Esophagus (tissue), 2 donors: ENCODE data around the gene SULF2. TPM values are rescaled to one million over a fixed set of nuclear protein-coding genes. Genes with fewer than 3 reads are reported as not detected.

Experiments
- H3K27ac ChIP-seq, 2 donors: one replicate each; pipeline ENCODE4 v1.5.1; 2013; ENCODE audit warnings: low read depth in 2 of 2, mild to moderate bottlenecking in 2 of 2, inconsistent platforms in 1 of 2, low read length in 1 of 2, moderate library complexity in 1 of 2
- H3K27me3 ChIP-seq, 2 donors: one replicate each; pipeline ENCODE4 v1.6.1; 2013; ENCODE audit warnings: low read length in 2 of 2, control low read depth in 1 of 2, mild to moderate bottlenecking in 1 of 2; ENCODE audit not compliant: insufficient read depth in 2 of 2, control insufficient read depth in 1 of 2
- H3K36me3 ChIP-seq, 2 donors: one replicate each; pipeline ENCODE4 v1.6.1; 2013; ENCODE audit warnings: low read length in 1 of 2; ENCODE audit not compliant: control insufficient read depth in 2 of 2, insufficient read depth in 2 of 2
- H3K4me1 ChIP-seq, 2 donors: one replicate each; pipeline ENCODE4 v1.6.1; 2013; ENCODE audit warnings: low read length in 1 of 2; ENCODE audit not compliant: control insufficient read depth in 2 of 2, insufficient read depth in 2 of 2
- H3K4me3 ChIP-seq, 2 donors: one replicate each; pipeline ENCODE4 v1.5.1; 2013; ENCODE audit warnings: low read length in 2 of 2, mild to moderate bottlenecking in 2 of 2, low read depth in 1 of 2, moderate library complexity in 1 of 2
- H3K9me3 ChIP-seq, 2 donors: one replicate each; pipeline ENCODE4 v1.6.1; 2013; ENCODE audit warnings: mild to moderate bottlenecking in 2 of 2, low read depth in 1 of 2, low read length in 1 of 2, moderate library complexity in 1 of 2; ENCODE audit not compliant: control insufficient read depth in 2 of 2, insufficient read depth in 1 of 2
- WGBS, 2 donors: extraction: QIAGEN DNeasy Blood & Tissue Kit; methylation state at CpG; one replicate each; pipeline ENCODE4 v1.1.7; 2013; 5-methylcytosine and 5-hydroxymethylcytosine counted together
- polyA plus RNA-seq, 2 donors: library from polyadenylated mRNA; stranded (reverse); fragments of 200-250 nt; gene quantifications; one replicate each; pipeline ENCODE4 v1.2.3, GENCODE V29; 2013
- donor health status: healthy with polysubstance abuse.
- donor health status: Bipolar disorder and iron deficiency.

Gene SULF2
- polyA plus RNA-seq, 2 donors, result 47.3 to 153 TPM

- WGBS, 2 donors, result 90 to 94% methylated on average over 22 of the region's 22 CpGs
- no peak overlapping the region for H3K27ac ChIP-seq
Observed at GRCh38 chr20:47669927-47670890, 115.1 kb downstream of the SULF2 start.

GRCh38 chr20:47669489-47669888 is 115.8 kb downstream of the SULF2 start:
- Histone ChIP-seq H3K27me3 (no peaks in the 10 kb centered on the region), H3K9me3 (no peaks in the 10 kb centered on the region), H3K27ac (no peak overlapping the region), H3K4me1 (peaks cover 0 to 9% of the 10 kb centered on the region in 2 donors), H3K4me3 (no peak overlapping the region), H3K36me3 (peaks cover 3 to 47% of the 10 kb centered on the region in 2 donors)
- 79 to 88% methylated on average over 4 of the region's 4 CpGs for WGBS, 2 donors

More at GRCh38 chr20:47669927-47670890, 115.1 kb downstream of the SULF2 start:
- Histone ChIP-seq H3K9me3 (no peaks in the 10 kb centered on the region), H3K27me3 (no peaks in the 10 kb centered on the region), H3K4me3 (no peak overlapping the region), H3K4me1 (peaks cover 0 to 9% of the 10 kb centered on the region in 2 donors), H3K36me3 (peaks cover 3 to 51% of the 10 kb centered on the region in 2 donors)

GRCh38 chr20:47669152-47669425 is 116.2 kb downstream of the SULF2 start:
- no peak overlapping the region for H3K4me3 ChIP-seq
- no peaks in the 10 kb centered on the region for H3K9me3 ChIP-seq
- peaks cover 1 to 9% of the 10 kb centered on the region in 2 donors for H3K4me1 ChIP-seq
- H3K27me3 ChIP-seq, result no peaks in the 10 kb centered on the region
- H3K36me3 ChIP-seq, result peaks cover 3 to 43% of the 10 kb centered on the region in 2 donors
- 93 to 97% methylated on average over 8 of the region's 8 CpGs for WGBS, 2 donors
- no peak overlapping the region for H3K27ac ChIP-seq

GRCh38 chr20:47668313-47669151 is 116.7 kb downstream of the SULF2 start:
- 88 to 94% methylated on average over 23 of the region's 23 CpGs for WGBS, 2 donors
- H3K36me3 ChIP-seq, result peaks cover 3 to 38% of the 10 kb centered on the region in 2 donors
- H3K9me3 ChIP-seq, result no peaks in the 10 kb centered on the region
- no peak overlapping the region for H3K4me3 ChIP-seq
- H3K27me3 ChIP-seq, result no peaks in the 10 kb centered on the region
- peaks cover 2 to 9% of the 10 kb centered on the region in 2 donors for H3K4me1 ChIP-seq
- H3K27ac ChIP-seq, result no peak overlapping the region

GRCh38 chr20:47667531-47668312 is 117.6 kb downstream of the SULF2 start:
- Histone ChIP-seq H3K36me3 (peaks cover 3 to 43% of the 10 kb centered on the region in 2 donors), H3K27ac (no peak overlapping the region), H3K4me1 (peaks cover 2 to 9% of the 10 kb centered on the region in 2 donors), H3K4me3 (no peak overlapping the region), H3K27me3 (no peaks in the 10 kb centered on the region), H3K9me3 (no peaks in the 10 kb centered on the region)
- 75 to 79% methylated on average over 19 of the region's 19 CpGs for WGBS, 2 donors

- Histone ChIP-seq H3K27me3 (no peaks in the 10 kb centered on the region), H3K9me3 (no peaks in the 10 kb centered on the region), H3K36me3 (peaks cover 2 to 44% of the 10 kb centered on the region in 2 donors), H3K4me1 (peaks cover 2 to 9% of the 10 kb centered on the region in 2 donors), H3K4me3 (no peak overlapping the region), H3K27ac (no peak overlapping the region)
- WGBS, 2 donors, result 83 to 91% methylated on average over 5 of the region's 5 CpGs
Observed at GRCh38 chr20:47667086-47667485, 118.2 kb downstream of the SULF2 start.

GRCh38 chr20:47666304-47666703 is 119.0 kb downstream of the SULF2 start:
- 94 to 95% methylated on average over 19 of the region's 19 CpGs for WGBS, 2 donors
- Histone ChIP-seq H3K4me1 (peaks cover 2 to 9% of the 10 kb centered on the region in 2 donors), H3K36me3 (peaks cover 0 to 47% of the 10 kb centered on the region in 2 donors), H3K27ac (no peak overlapping the region), H3K4me3 (no peak overlapping the region), H3K9me3 (no peaks in the 10 kb centered on the region), H3K27me3 (no peaks in the 10 kb centered on the region)

GRCh38 chr20:47665221-47665991 is 119.9 kb downstream of the SULF2 start:
- 69 to 78% methylated on average over 27 of the region's 27 CpGs for WGBS, 2 donors
- Histone ChIP-seq H3K36me3 (peaks cover 0 to 47% of the 10 kb centered on the region in 2 donors), H3K4me1 (peaks cover 2 to 9% of the 10 kb centered on the region in 2 donors), H3K9me3 (no peaks in the 10 kb centered on the region), H3K4me3 (no peak overlapping the region), H3K27ac (no peak overlapping the region), H3K27me3 (no peaks in the 10 kb centered on the region)
